Measurements from ENCODE around the gene PDE4D.

Gene PDE4D

DNA sequence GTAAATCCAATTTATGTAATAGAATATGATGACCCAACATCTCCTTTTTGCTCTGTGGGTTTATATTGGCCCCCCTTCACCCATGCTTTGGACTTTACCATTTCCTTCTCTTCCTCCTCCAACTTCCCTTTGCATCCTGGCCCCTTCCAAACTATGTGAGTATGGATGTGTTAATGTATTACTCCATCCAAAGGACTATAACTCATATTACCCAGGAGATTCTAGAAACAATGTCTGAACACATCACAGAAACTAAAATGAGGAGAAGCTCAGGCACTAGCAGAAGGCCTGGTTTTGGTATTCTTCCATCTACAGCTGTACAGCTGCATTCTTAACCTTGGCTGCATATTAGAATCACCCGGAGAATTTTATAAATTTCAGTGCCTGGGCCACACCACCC, 110.7 kb downstream of the PDE4D start:
- DNase-seq (no peak), ATAC-seq (replicated peaks) (no peak)
- H3K36me3 Mint-ChIP-seq = peaks cover 0 to 3% of the 10 kb centered on the region in 2 donors
- no peak overlapping the region for H3K27ac Mint-ChIP-seq
- no peak overlapping the region for H3K4me3 Mint-ChIP-seq
- peaks cover 0 to 2% of the 10 kb centered on the region in 2 donors for H3K4me1 Mint-ChIP-seq
- H3K27me3 Mint-ChIP-seq = no peaks in the 10 kb centered on the region
- no peaks in the 10 kb centered on the region for H3K9me3 Mint-ChIP-seq

DNA sequence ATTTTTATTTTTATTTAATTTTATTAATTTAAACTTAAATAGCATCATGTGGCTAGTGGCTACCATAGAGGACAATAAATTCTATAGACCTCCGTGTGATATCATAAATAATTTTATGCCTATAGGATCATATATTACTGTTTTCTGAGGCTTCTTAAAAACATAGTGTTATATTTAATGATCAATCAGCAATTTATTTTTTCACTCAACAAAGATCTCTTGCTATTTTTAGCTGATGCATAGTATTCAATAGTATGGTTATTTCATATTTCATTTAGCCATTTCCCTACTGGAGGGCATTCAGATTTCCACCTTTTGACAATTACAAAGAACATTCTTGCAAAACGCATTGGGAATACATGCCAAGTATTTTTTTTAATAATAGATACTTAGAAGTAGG, 114.1 kb downstream of the PDE4D start:
- Mint-ChIP-seq H3K27me3 (no peaks in the 10 kb centered on the region), H3K36me3 (no peaks in the 10 kb centered on the region), H3K9me3 (no peaks in the 10 kb centered on the region), H3K27ac (no peak overlapping the region), H3K4me3 (no peak overlapping the region), H3K4me1 (peaks cover 0 to 2% of the 10 kb centered on the region in 2 donors)
- ATAC-seq (replicated peaks) (no peak), DNase-seq (no peak)

DNA sequence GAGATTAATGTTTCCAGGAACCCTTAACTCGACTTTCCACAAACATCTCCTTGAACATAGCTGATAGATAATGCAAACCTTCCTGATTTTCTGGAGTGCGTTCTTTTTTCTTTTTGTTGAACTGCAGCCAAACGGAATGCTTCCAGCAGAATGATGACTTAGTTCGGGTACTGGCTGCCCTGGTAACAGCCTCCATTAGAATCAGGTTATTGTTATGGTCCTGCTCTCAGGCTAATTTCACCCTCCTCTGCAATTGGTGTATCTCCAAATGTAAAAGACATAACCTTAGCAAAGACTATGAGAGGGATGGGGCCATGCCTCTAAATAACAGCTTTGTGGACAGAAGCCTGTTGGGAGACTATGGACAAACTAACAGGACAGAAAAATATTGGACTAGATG, 116.5 kb downstream of the PDE4D start:
- Mint-ChIP-seq H3K4me3 (no peak overlapping the region), H3K9me3 (no peaks in the 10 kb centered on the region), H3K36me3 (no peaks in the 10 kb centered on the region), H3K4me1 (no peaks in the 10 kb centered on the region), H3K27ac (no peak overlapping the region), H3K27me3 (no peaks in the 10 kb centered on the region)
- ATAC-seq (replicated peaks) (no peak), DNase-seq (no peak)

DNA sequence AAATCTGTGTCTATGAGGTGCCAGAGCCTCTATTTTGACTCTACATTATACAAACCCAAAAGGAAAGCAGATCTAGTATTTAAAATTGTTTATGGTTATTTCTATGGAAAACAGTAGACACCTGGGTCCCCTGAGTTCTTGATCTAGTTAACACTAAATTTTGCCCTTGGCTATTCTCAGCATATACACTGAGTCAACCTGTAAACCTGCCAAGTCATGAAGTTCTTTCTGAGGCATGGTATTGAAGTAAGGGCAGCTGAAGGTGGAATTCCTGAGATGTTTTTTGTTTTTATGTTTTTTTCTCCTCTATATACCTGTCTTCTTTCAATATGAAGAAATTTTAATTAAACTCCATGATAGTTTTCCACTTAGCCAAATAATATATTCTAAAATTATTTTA, 120.2 kb downstream of the PDE4D start:
- DNase-seq (no peak), ATAC-seq (replicated peaks) (no peak)
- H3K36me3 Mint-ChIP-seq = no peaks in the 10 kb centered on the region
- H3K27ac Mint-ChIP-seq = no peak overlapping the region
- peaks cover 6 to 9% of the 10 kb centered on the region in 2 donors for H3K27me3 Mint-ChIP-seq
- peaks cover 0 to 3% of the 10 kb centered on the region in 2 donors for H3K9me3 Mint-ChIP-seq
- no peak overlapping the region for H3K4me3 Mint-ChIP-seq
- peaks cover 3 to 8% of the 10 kb centered on the region in 2 donors for H3K4me1 Mint-ChIP-seq

DNA sequence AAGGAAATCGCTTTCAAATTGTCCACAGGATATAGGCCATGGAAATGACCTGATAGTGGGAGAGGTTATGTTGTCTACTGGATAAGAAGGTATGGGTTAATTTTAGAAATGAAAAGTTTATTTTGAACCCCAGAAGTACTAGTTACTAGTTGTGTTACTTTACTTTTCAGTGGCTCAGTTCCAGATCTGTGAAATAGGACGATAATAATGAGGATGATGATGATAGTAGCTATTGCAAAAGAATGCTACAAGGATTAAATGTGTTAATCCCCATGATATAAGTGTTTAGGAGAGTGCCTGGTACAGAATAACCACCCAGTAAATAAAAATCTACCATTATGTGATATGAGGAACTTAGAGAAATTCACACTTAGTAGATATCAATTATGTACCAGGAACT, 120.8 kb downstream of the PDE4D start:
- H3K4me1 Mint-ChIP-seq = peaks cover 3 to 13% of the 10 kb centered on the region in 2 donors
- no peak overlapping the region for H3K4me3 Mint-ChIP-seq
- H3K9me3 Mint-ChIP-seq = peaks cover 0 to 3% of the 10 kb centered on the region in 2 donors
- no peak for ATAC-seq (replicated peaks)
- no peaks in the 10 kb centered on the region for H3K36me3 Mint-ChIP-seq
- no peak for DNase-seq
- H3K27ac Mint-ChIP-seq = no peak overlapping the region
- H3K27me3 Mint-ChIP-seq = peaks cover 10 to 15% of the 10 kb centered on the region in 2 donors

DNA sequence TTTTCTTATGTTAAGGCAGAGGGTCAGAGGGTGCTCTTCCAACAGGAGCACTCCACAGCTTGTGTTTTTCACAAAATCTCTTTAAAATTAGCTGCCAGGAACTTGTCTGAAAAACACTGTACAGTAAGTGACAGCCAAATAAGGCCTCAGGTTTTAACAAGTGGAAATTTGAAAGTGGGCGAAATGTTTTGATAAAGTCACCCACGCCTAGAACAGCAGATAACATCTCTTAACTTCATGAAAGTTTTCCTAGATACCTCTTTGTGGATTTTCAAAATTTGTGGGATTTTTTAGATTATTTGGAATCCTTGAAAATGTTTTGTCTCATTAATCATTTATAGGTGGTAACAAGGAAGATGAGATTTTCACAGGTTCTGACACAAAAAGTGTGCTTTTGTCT, 121.3 kb downstream of the PDE4D start:
- ATAC-seq (replicated peaks) = no peak

DNA sequence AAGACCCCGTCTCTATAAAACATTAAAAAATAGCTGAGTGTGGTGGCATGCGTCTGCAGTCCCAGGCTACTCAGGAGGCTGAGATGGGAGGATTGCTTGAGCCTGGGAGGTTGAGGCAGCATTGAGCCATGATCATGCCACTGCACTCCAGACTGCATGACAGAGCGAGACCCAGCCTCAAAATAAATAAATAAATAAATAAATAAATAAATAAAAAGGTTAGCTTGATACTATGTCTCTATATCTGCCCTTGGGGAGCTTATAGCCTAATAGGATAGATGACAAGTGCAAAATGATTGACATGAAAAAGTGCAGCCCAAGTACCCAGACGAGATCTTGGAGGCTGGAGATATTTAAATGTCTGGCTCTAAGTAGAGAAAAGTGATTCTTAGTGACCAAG, 122.6 kb downstream of the PDE4D start:
- Mint-ChIP-seq H3K27me3 (peaks cover 10 to 15% of the 10 kb centered on the region in 2 donors), H3K4me3 (no peak overlapping the region), H3K9me3 (peaks cover 0 to 3% of the 10 kb centered on the region in 2 donors), H3K27ac (no peak overlapping the region), H3K4me1 (peaks cover 7 to 27% of the 10 kb centered on the region in 2 donors), H3K36me3 (no peaks in the 10 kb centered on the region)
- DNase-seq (no peak), ATAC-seq (replicated peaks) (no peak)

More for the DNA sequence above, 121.3 kb downstream of the PDE4D start:
- Mint-ChIP-seq H3K4me1 (peaks cover 3 to 15% of the 10 kb centered on the region in 2 donors), H3K27ac (no peak overlapping the region), H3K36me3 (no peaks in the 10 kb centered on the region), H3K9me3 (peaks cover 0 to 3% of the 10 kb centered on the region in 2 donors), H3K27me3 (peaks cover 10 to 15% of the 10 kb centered on the region in 2 donors), H3K4me3 (no peak overlapping the region)
- DNase-seq = no peak

DNA sequence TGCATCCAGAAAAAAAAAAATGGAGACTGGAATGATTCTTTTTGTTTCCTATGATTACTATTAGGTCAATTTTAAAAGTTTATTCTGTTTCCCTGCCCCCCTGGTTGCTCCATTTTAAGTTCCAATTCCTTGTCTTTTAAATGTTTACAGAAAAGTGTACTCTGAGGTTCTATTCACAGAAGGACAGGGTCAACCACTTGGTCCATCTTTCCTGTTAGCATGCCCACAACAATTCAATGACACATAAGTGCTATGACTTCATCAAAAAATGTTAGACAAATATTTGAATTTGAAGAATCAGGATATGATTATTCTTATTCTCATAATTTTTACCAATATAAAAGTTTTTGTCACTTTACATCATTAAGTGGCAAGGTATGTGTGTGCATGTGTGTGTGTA, 123.7 kb downstream of the PDE4D start:
- DNase-seq (no peak), ATAC-seq (replicated peaks) (no peak)
- Mint-ChIP-seq H3K27ac (no peak overlapping the region), H3K36me3 (no peaks in the 10 kb centered on the region), H3K27me3 (peaks cover 10 to 15% of the 10 kb centered on the region in 2 donors), H3K9me3 (peaks cover 0 to 3% of the 10 kb centered on the region in 2 donors), H3K4me1 (peaks cover 10 to 38% of the 10 kb centered on the region in 2 donors), H3K4me3 (no peak overlapping the region)

DNA sequence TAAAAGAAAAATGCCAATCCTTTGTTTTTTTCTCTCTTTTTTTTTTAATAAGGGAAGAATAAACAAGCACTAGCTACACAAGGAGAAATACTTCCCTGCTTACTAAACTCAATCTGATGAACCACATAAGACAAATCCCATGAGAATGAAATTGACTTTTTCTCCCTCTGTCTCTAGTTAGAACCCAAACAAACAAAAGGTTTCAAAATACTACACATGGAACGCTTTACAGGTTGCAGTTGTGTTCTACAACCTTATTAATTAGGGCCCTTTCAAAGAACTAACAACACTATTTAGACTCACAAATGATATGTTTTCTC, 124.5 kb downstream of the PDE4D start:
- Mint-ChIP-seq H3K27ac (peak overlapping the region; percentile 51), H3K27me3 (peaks cover 10 to 15% of the 10 kb centered on the region in 2 donors)

DNA sequence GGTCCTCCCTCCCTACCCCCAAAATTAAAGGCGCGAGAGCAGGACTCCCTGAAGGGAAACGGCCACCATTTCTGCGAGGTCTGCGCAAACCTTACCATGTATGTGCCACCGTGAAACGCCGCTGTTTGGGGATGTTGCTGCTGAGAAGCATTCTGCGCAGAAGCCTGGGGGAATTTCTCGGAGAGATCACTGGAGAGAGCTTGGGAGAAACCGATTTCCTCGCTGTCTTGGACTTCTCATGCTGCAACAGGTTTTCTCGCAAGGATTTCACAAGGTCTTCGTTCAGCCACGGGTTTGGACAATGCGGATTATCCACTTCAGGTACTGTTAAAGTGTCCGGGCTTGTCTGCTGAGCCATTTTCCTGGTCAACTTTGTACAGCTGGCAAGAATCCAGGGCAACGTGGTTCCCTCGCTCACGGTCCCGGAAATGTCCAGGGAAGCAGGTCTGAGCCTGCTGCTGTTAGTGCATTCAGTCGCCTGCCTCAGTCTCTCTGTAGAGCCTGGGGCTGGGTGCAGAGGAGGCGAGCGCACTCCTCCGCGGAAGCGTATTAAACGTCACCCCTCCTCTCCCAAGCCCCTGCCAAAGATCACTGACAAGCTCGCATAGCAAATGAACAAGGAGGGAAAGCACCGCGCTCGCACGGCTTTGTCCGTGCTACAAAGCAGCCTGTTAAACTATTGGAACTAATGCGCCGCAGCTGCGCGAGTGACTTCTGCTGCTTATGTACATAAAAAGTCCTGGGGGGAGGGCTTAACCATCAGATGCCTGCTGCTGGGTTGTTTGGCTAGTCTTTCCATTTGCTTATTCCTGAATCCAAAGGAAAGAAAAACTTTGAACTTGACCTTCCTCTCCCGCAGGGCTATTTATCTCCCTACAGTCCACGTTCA, 125.1 kb downstream of the PDE4D start:
- Mint-ChIP-seq H3K36me3 (no peaks in the 10 kb centered on the region), H3K27me3 (peaks cover 10 to 15% of the 10 kb centered on the region in 2 donors), H3K27ac (peak overlapping the region; percentile 88), H3K9me3 (peaks cover 0 to 3% of the 10 kb centered on the region in 2 donors), H3K4me1 (peaks cover 18 to 53% of the 10 kb centered on the region in 2 donors), H3K4me3 (peak overlapping the region; percentile 90)
- ATAC-seq (replicated peaks) (peak; percentile 93 to 94), DNase-seq (peak; percentile 60)

More for the DNA sequence above, 124.5 kb downstream of the PDE4D start:
- no peaks in the 10 kb centered on the region for H3K36me3 Mint-ChIP-seq
- no peak for ATAC-seq (replicated peaks)
- peak overlapping the region; percentile 90 for H3K4me3 Mint-ChIP-seq
- peaks cover 13 to 47% of the 10 kb centered on the region in 2 donors for H3K4me1 Mint-ChIP-seq
- H3K9me3 Mint-ChIP-seq = peaks cover 0 to 3% of the 10 kb centered on the region in 2 donors
- no peak for DNase-seq

DNA sequence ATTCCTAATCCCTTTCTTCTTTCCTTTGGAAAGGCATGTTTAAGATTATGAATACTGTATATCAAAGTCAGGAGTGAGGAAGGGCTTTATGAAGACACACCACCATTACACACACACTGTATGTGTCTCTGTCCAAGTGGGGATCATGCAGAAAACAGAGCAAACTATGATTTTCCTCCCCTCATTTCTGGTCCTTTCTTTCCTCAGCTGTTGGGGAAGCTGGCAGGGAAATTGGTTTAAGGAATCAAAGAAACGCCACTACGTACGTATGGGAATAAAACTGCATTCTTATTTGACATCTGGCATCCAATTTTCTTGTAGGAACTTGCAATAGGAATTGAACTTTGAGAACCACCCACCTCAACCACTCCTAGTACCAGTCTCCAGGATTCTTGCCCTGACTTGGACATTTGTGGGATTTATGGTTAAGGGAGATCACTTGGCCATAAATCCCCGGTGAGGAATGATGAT, 125.8 kb downstream of the PDE4D start:
- Mint-ChIP-seq H3K36me3 (no peaks in the 10 kb centered on the region), H3K27me3 (peaks cover 10 to 15% of the 10 kb centered on the region in 2 donors), H3K9me3 (peaks cover 0 to 3% of the 10 kb centered on the region in 2 donors), H3K4me1 (peaks cover 18 to 53% of the 10 kb centered on the region in 2 donors), H3K4me3 (peak overlapping the region; percentile 90), H3K27ac (peak overlapping the region; percentile 88)
- ATAC-seq (replicated peaks) (no peak), DNase-seq (no peak)

DNA sequence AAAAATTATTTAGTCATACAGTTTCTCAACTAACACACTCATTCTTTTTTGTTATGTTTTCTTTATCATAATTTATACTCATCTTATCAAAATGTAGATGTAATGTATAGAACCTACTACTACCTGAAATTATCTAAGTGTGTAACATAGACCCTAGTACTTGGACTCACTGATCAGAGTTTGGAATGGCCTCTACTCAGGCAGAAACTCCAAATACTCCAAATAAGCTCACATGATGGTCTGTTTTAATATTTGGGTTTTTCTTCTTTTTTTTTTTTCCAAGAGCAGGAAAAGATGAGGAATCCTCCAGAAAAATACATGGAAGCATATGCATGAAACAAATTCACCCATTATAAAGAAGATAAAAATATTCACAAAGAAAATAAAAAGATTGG, 126.3 kb downstream of the PDE4D start:
- Mint-ChIP-seq H3K4me1 (peaks cover 18 to 53% of the 10 kb centered on the region in 2 donors), H3K4me3 (peak overlapping the region; percentile 90), H3K27me3 (peaks cover 10 to 15% of the 10 kb centered on the region in 2 donors)

DNA sequence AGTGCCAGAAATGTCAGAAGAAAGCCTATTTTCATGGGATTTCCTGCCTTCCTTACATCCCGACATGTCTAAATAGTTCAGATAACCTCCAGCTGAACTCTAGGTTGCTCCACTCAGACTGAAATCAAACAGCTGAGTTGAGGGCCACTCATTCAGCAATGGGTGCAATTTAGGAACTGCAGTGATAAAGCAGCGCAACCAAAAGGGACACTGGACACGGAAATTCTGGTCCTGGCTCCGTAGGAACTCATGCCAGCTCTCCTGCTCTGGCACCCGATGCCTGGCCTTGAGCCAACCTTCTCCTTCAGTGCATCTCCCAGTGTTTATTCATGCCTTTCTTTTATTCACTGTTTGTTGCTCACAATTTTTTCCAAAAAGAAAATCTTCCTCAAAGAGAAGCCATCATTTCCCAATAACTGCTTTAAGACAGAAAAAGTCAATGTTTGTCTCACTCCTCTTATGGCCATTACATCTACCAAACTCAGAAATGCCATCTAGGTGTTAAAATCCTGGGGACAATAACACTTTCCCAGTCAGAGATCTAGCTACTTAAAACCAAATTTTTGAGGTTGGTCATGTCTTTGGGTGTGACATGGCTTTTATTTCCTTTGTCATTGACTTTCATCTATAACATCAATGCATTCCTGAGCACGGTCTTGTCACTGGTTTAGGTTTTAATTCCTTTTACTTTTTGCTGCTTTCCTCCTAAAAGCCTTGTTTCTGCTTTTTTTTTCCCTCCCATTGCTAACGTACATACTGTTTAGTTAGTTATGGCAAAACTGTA, 126.9 kb downstream of the PDE4D start:
- Mint-ChIP-seq H3K27me3 (peaks cover 10 to 15% of the 10 kb centered on the region in 2 donors), H3K27ac (no peak overlapping the region), H3K4me3 (peak overlapping the region; percentile 90), H3K4me1 (peaks cover 18 to 53% of the 10 kb centered on the region in 2 donors), H3K9me3 (peaks cover 0 to 3% of the 10 kb centered on the region in 2 donors), H3K36me3 (no peaks in the 10 kb centered on the region)
- no peak for ATAC-seq (replicated peaks)
- DNase-seq = no peak

More for the DNA sequence above, 126.3 kb downstream of the PDE4D start:
- Mint-ChIP-seq H3K36me3 (no peaks in the 10 kb centered on the region), H3K9me3 (peaks cover 0 to 3% of the 10 kb centered on the region in 2 donors), H3K27ac (no peak overlapping the region)
- no peak for DNase-seq
- no peak for ATAC-seq (replicated peaks)

DNA sequence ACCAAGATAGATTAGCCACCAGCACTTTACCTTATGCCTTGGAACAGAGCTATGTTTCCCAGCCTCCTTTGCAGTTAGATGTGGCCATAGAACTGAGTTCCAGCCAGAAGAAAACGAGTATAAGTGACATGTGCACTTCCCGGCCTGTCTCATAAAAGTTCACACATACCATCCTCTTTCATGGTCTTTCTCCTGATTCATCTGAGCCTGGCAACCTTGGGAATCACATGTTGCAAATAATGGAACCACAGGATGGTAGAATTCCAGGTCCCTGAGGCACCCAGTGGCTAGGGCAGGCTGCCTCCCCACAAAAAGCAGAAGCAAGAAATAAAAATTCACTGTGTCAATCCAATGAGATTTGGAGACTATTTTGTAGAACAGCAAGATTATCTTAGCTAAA, 128.1 kb downstream of the PDE4D start:
- Mint-ChIP-seq H3K27me3 (peaks cover 10 to 14% of the 10 kb centered on the region in 2 donors), H3K4me1 (peaks cover 16 to 53% of the 10 kb centered on the region in 2 donors), H3K9me3 (peaks cover 0 to 3% of the 10 kb centered on the region in 2 donors), H3K36me3 (no peaks in the 10 kb centered on the region), H3K4me3 (peak overlapping the region; percentile 47 to 64), H3K27ac (peak overlapping the region; percentile 52)
- ATAC-seq (replicated peaks) (no peak), DNase-seq (no peak)

Measured in stimulated activated naive B cell treated with anti-CD40 and anti-IgM and Interleukin-4, amounts not matched to agents 10 μg/mL and 1 μg/mL and 100 μg/mL, for 72 hours (primary cell).